NCI-H345 treated with DMSO at 0.1 percent for 48 hours (cell line): ENCODE results near the gene MSH5.

Experiments
- DNase-seq: peaks from one replicate; lab custom pipeline; 2025; ENCODE audit not compliant: unreplicated experiment; lab: John Stamatoyannopoulos, UW

Gene MSH5

GRCh38 chr6:31712296-31712695 lies 27.5 kb upstream of the MSH5 start:
- DNase-seq = no peak

- DNase-seq = no peak
These were observed 26.3 kb upstream of the MSH5 start for GRCh38 chr6:31713465-31713864.

GRCh38 chr6:31713991-31714684 lies 25.7 kb upstream of the MSH5 start:
- no peak for DNase-seq

GRCh38 chr6:31715022-31715958 lies 24.5 kb upstream of the MSH5 start, which contains the start of gene LY6G6D:
TSS of gene LY6G6D (plus strand) at chr6:31715348. CDS start at chr6:31715356, 8 bp downstream.
- no peak for DNase-seq

GRCh38 chr6:31717499-31718222 lies 22.1 kb upstream of the MSH5 start:
- no peak for DNase-seq

- DNase-seq = peak; percentile 13
These were observed 21.5 kb upstream of the MSH5 start for GRCh38 chr6:31718265-31718664.

- no peak for DNase-seq
These were observed 20.8 kb upstream of the MSH5 start for GRCh38 chr6:31719001-31719400.

- no peak for DNase-seq
These were observed 19.5 kb upstream of the MSH5 start for GRCh38 chr6:31720196-31720770.

- no peak for DNase-seq
These were observed 18.3 kb upstream of the MSH5 start, which contains the start of gene LY6G6C for GRCh38 chr6:31721351-31722020. TSS of gene LY6G6C (minus strand) at chr6:31721746. CDS start at chr6:31721679, 67 bp downstream.

GRCh38 chr6:31722173-31722572 lies 17.6 kb upstream of the MSH5 start:
- no peak for DNase-seq

GRCh38 chr6:31723245-31723979 lies 16.4 kb upstream of the MSH5 start, which contains the start of gene MPIG6B:
TSS of gene MPIG6B (plus strand) at chr6:31723373. CDS start at chr6:31723384, 11 bp downstream.
- DNase-seq = no peak

GRCh38 chr6:31723980-31724691 lies 15.7 kb upstream of the MSH5 start:
- DNase-seq = no peak

GRCh38 chr6:31725502-31726350 lies 14.1 kb upstream of the MSH5 start:
- no peak for DNase-seq

GRCh38 chr6:31727034-31727716 lies 12.6 kb upstream of the MSH5 start:
- no peak for DNase-seq

GRCh38 chr6:31727717-31728671 lies 11.8 kb upstream of the MSH5 start:
- DNase-seq = no peak

- no peak for DNase-seq
These were observed 10.9 kb upstream of the MSH5 start, which contains the start of gene DDAH2 for GRCh38 chr6:31728767-31729514. TSS of gene DDAH2 (minus strand) at chr6:31729299. CDS start at chr6:31729161, 138 bp downstream.
